ENCODE measurements around the gene PPIC.
A peak's percentile ranks its signal among the peaks of the same experiment; 100 is the strongest.

Gene PPIC

DNA sequence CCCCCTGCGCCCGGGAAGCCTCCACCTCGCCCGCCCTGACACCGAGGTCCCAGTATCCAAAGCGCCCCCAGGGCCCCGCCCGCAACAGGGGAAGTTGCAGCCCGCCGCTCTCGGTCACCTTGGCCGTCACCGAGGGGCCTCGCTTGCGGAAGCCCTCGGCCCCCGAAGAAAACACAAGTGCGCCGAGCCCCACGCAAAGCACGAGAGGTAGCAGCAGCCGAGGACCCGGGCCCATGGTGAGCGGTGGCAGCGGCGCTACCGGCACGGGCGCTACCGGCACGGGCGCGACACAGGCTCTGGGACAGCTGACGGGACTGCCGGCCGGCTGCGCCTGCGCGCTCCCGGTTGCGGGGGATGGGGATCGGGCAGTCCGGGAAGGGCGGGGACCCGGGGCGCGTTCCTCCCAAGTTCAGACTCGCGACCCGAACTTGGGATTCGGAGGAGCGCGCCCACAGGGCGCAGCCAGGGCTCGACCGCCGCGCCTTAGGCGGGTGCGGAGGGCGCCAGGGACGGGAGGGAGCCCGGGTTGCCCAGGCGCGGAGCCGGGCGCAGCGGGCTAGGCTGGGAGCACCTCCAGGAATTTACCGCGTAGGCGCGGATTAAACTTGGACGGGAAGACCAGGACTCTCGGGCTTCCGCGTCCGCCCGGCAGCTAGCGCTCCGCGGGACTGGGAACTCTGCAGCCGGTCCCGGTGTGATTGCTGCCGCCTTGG lies at the start of gene PPIC:
PPIC (minus strand) TSS at position 335 of the 713 bp plus-strand sequence; CDS start at position 235, 100 bp downstream.
- peak; percentile 2 for DNase-seq

DNA sequence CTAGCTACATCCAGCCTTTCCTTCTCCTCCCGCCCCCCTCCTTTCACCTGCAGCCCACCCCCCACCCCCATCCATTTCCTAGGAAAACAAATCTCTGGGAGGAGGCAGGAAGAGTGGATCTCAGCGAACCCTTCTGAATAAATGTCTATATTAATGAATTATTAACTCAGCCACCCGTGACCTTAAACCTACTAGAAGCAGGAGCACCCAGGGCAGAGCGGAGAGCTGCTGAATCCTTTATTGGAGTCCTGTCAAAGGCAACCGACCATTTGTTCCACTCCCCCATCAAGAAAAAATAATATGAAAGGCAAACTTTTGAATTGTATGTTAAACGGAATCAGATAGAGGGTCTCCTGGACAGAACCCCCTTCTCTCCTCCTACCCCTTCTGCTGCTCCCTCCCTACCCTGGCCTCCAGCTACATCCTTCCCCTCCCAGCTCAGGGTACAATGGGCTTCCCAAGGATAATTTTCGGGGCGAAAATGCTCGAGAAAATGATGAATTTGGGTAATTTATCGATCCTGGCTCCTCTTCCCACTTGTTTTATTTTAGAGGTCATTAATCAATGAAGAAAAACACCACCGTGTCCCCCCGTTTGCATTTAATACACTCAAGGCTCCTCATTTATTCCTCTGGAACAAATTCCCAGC lies 49.2 kb upstream of the PPIC start:
- no peak for DNase-seq

DNA sequence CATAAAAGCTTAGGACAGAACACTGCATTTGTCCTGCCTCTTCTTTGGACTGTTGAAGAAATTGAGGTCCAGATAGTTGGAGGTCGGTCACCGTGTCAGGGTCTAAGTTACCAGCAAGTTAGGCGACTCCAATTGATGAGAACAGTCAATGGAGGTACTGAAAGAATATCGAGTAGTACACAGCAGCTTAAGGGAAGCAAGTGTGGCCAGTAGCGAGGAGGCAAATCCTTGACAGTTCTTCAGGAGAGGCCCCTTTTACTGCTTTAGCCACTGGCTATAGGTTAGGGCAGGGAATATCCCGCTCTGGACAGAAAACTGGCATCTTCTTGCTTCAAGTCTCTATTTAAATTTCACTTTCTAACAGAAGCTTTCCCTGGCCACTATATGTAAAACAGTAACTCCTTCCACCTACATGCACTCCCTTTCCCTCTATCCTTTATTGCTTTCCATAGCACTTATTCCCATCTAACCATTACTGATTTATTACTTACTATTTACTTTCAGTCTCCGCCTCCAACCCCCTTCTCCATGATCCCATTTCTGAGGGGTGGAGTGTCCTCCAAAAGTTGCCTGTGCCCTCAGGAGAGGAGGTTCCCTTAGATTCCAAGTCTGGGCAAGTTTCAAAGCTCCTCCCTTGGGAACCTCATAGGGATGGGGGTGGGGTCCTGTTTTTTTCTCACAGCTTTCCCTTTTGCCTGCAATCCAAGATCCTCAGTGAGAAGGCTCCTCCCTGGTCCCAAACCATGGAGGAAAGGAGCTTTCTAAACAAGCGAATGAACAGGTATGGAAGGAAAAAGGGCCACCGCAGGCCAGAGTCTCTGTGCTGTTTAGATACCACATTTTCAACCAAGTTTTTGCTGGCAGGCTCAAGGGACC lies 48.4 kb upstream of the PPIC start:
- DNase-seq: no peak

DNA sequence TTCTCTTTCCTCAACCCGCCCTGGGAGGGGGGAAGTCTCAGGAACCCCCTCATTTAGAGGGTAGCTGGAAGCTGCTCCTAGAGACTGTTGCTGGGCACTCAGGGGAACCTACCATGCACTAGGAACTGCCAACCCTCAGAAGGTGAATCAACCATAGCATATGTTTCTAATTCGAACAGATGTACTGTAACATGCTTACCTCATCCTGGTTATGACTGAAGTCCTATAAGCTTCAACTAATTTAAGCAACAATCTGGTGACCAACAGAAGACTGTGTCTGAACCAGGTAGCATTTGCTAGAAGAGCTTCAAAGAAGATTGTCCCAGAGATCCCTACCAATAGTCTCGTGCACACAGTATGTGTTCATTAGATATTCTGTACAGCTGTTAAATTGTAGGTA lies 46.8 kb upstream of the PPIC start:
- no peak for DNase-seq

DNA sequence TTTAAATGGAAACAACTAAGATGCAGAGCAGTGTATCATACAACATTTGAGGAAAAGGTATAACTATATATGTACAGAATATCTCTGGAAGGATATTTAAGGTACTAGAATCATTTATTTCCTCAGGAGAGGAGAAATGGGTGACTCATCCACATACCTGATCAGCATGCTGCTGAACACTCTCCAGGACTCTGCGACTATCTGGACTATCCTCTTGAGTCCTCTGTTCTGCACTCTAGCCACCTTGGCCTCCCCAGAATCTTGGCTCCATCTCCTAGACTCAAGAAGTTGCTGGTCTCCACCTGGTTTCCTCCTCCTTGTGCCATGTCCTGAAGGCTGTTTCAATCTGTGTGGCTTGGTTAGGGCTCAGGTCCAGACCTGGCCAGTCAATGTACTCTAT lies 43.7 kb upstream of the PPIC start:
- no peak for DNase-seq

DNA sequence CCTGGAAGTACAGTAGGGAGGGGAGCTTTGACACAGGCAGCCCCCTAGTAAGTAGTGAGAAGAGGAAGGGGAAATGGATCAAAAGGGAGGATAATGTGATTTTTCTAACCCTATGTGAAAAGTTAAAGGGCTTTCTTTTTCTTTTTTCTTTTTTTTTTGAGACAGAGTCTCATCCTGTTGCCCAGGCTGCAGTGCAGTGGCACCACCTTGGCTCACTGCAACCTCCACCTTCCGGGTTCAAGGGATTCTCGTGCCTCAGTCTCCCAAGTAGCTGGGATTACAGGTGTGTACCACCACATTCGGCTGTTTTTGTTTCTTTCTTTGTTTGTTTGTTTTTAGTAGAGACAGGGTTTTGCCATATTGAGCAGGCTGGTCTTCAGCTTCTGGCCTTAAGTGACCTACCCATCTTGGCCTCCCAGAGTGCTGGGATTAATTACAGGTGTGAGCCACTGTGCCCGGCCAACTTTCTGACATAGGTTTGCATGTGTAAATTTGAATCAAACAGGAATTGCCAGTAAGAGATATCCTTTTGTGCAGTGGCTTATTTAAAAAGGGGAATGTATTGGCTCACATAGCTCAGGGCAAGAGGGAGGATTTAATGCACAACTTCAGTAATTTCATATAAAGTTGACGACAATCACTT lies 39.1 kb upstream of the PPIC start:
- DNase-seq: no peak

DNA sequence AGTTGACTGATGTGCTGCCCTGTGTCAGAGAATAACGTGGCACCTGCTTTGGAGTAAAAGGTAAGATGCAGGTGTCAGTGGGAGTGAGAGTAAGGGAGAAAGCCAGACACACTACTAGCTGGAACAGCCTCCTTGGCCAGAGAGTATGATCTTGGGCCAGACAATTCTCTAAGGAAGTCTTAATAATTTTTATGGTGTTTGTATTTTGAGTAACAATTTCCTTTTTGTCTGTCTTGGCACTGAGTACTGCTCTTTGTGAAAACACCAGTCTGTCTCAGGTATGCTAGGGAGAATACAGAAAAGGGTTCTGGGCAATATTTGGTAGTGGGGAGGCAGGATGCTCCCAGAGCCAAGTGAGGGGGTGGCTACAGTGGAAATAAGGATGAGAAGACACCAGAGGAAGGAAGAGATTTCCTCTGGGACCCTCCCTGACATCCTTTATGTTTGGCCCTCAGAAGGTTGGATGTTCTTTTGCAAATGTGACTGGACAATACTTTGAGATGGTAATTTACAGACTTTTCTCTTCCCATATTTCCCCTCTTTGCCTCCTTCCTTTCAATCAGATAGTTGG lies 31.9 kb upstream of the PPIC start:
- no peak for DNase-seq

DNA sequence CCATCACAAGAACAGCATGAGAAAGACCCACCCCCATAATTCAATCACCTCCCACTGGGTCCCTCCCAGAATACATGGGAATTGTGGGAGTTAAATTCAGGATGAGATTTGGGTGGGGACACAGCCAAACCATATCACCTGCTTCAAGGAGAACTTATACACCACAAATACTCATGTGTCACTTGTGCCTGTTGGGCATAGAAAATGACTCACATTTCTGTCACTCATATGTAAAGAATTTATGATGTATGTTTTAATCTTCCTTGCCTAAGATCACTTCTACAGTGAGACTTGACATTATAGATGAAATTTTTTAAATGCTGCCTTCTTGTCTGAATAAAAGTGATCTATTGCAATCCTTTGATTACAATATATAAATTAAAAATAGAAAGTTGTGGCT lies 29.5 kb upstream of the PPIC start:
- DNase-seq: no peak

DNA sequence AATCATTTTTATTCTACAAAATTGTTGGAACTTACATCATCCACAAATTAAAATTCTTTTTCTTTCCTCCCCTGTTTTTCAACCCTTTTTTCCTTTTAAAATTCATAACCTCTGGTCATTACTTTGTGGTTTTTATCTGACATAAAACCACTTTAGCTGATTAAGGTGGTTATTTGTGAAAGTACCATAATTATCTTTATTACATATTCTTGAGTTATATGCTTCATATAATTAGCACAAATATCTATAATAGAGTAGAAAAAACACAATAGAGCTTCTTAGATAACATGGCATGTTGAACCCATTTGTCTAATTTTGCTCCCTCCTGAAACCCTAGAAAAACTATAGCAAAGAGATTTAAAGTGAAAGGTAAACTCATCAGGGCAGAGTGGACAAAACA lies 22.9 kb upstream of the PPIC start:
- DNase-seq: no peak

DNA sequence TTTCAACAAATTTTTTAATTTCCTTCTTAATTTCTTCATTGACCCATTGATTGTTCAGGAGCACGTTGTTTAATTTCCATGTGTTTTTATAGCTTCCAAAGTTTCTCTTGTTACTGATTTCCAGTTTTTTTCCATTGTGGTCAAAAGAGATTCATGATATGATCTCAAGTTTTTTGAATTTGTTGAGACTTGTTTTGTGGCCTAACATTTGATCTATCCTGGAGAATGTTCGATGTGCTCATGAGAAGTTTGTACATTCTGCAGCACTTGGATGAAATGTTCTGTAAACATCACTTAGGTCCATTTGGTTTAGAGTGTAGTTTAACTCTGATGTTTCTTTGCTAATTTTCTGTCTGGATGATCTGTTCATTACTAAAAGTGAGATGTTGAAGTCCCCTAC lies 14.7 kb upstream of the PPIC start:
- DNase-seq: no peak

DNA sequence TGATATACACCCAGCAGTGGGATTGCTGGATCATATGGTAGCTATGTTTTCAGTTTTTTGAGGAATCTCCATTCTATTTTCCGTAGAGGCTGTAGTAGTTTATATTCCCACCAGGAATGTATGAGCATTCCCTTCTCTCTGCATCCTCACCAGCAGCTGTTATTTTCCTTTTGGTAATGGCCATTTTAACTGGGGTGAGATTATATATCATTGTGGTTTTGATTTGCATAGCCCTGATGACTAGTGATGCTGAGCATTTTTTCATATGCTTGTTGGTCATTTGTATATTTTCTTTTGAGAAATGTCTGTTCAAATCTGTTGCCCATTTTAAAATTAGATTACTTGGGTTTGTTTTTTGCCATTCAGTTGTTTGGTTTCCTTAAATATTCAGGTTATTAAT lies 11.2 kb upstream of the PPIC start:
- no peak for DNase-seq

DNA sequence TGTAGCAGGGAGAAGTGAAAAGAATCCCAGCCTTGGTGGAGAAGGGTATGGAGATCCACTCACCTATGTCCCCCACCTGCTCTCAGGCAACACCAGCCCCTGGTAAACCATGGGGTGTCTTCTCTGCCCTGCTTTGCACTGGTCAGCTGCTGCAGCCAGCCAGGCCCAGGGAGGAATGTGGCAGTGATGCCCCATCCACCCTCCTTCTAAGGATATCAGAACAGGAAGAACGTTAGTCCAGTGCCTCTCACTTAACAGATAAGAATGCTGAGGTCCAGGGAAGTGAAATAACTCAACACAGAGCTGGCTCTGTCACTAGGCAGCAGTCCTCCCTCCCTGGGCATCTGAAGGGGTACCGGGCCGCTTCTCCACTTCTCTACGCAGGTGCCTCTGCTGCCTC lies 9.7 kb upstream of the PPIC start:
- DNase-seq: no peak

DNA sequence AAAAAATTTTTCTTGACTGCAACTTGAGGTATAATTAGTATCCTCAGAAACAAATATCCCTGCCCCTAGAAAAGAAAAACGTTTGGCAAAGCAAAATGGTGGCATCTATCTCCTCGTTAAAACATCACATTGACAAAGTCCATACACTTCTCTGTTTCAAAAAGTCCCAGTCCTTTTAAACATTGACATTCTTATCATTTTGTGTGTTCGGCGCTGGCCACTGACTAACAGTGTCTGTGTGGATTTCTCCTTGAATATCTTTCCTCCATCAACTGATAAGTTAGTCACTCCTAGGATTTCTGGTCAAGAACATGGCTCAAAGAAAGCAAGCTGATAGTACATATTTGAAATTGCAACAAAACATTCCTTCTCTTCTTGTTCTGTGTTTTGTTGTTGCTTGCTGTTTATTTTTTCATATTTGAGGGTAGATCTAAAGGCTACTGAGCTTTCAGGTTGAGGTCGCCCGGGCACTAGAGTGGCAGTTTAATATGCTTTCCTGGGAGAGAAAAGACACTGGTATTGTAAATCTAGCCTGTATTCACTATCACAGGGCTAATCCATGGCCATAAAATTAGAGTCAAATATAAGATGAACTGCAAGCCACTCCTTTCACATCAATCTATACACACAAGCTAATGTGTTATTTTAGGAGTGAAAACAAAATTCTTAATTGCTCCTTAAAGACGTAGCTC lies 8.5 kb upstream of the PPIC start:
- no peak for DNase-seq

DNA sequence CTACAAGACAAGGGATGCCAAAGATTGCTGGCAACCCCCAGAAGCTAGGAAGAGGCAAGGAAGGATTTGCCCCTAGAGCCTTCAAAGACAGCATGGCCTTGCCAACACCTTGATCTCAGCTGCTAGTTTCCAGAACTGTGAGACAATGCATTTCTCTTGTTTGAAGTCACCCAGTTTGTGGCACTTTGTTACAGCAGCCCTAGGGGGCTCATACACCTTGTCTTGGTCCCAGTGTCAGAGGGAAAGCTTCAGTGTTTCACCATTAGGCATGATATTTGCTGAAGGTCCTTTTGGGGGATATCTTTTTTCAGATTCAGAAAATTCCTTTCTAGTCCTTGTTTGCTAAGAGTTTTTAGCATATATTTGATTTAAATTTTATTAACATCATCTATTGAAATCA lies 3.1 kb upstream of the PPIC start:
- DNase-seq: no peak

DNA sequence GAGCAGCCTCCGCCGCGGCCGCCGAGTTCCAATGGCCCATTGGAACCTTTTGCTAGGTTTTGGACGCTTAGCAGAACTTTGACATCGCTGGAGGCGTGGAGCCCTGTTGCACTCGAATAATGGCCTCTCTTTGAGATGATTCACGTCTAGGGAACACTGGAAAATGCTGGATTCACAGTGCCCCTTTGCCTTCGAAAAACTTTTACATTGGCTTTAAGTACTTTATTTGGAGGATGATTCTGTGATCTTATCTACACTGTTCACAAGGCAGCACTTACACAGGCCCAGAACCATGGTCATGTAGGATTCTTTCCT lies 536 bp upstream of the PPIC start:
- no peak for DNase-seq

DNA sequence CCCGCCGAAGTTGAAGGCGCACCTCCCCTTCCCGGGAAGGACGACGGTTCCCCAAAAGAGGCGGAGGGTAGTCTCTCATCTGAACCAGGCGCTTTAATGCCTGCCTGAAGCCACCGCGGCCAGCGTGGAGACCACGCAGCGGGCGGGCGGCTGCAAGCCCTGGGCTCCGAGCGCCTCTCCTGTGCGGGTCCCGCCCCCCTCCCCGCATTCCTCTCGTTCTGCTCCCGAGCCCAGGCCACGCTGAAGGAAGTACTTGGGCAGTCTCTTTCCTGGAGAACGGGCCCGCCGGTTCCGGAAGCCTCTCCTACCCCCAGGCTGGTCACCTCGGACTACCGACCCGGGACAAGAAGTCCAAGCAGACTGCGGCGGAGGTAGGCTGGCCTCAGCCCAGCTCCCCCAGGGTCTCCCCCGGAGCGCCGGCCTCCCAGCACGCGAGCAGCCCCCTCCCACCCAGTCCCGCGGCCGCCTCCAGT lies 571 bp downstream of the PPIC start:
- no peak for DNase-seq

DNA sequence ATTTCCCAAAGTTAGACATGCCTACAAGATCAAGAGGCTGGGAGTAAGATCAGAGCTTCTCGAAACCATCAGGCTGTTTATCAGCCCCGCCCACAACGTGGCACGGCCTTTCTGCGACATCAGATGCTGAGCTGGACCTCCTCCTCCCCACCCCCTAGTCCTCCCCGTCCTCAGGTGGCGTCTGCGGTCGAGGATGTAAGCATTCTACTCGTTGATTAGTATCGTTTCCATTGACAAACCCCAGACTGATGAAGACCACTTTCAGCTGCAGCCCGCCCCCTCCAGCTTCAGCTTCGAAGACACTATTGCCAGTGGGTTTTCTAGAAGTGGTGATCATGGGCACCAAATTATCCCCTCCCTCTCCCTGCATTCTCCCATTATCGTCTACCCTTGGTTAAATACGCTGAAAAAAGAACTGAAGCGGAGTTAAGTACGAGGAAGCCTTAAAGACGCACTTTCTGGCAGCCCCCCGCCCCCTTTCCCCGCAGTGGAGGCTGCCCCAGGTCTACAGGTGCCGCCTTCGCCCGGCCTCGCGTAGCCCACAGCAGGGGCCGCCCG lies 1.1 kb downstream of the PPIC start:
- no peak for DNase-seq

DNA sequence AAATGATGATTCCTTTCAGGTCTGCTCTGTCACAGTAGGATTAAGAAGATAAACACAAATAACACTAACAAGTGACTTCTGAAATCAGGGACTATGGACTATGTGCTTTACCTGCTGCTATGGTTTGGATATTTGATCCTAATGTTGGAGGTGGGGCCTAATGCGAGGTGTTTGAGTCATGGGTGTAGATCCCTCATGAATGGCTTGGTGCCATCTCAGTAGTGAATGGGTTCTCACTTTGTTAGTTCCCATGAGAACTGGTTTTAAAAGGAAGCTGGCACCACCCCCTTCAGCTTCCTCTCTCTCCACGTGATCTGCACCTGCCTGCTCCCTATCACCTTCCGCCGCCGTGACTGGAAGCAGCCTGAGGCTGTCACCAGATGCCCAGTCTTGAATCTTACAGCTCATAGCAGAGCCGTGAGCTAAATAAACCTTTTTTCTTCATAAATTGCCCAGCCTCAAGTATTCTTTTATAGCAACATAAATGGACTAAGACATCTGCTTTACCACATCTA lies 3.3 kb downstream of the PPIC start:
- no peak for DNase-seq

DNA sequence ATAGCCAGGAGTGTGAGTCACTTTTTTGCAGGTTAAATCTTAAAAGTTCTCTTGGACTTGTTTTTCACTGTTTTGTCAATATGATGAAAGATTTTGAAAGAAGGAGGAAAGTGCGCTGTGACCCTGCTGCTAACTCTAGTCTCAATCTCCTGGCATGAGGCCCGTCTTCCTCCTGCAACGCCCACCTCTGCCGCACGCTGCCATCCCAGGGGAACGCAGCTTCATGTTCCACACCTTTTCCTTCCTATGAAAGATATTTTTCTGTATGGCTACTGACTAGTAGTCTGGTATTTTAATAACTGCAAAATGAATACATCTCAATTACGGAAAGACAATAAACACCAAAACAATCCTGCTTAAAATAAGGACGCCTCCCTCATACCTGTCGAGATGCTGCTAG lies 8.3 kb downstream of the PPIC start:
- DNase-seq: no peak

DNA sequence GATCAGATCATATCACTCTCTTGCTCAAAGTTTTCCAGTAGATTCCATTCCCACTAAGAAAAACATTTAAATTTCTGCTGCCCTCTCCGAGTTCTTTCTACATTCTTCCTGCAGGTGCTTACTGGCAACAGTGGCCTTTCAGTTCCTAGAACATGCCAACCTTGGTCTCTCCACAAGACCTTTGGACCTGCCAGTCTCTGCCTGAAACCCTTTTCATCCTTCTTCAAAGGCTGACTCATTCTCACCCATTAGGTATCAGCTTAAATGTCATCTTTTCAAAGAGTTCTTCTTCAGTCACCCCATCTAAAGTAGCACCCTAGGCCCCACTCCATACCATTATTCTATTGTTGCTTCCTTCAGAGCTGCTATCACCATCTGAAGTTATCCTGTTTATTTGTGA lies 21.8 kb downstream of the PPIC start:
- DNase-seq: no peak

DNA sequence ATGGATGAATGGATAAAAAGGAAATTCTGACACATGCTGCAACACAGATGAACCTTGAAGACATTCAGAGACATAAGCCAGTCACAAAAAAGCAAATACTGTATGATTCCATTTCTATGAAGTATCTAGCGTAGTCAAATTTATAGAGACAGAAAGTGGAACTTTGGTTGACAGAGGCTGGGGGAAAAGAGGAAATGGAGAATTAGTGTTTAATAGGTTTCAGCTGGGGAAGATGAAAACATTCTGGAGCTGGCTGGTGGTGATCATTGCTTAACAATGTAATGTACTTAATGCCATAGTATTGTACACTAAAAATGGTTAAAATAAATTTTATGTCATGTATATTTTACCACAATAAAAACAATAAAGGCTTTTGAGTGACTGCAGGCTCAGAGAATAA lies 24.2 kb downstream of the PPIC start:
- no peak for DNase-seq

DNA sequence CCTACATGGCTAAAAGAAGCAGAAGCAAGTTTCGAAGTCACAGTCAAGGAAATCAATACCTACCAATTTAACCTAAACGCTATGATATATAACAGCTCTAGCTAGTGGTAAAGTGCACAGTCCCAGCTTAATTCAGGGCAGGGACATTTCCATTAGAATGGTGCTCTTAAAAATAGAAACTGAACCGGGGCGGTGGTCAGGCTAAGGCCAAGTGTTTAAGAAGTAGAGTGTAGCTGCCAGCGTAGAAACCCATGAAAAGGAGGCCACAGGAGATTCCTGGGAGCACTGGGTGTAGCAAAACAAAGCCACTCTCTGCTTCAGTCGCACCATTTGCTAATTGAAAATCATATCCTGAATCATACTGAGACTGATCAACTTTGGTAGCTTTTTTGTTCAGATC lies 28.8 kb downstream of the PPIC start:
- no peak for DNase-seq

Data from stimulated activated CD4-positive, alpha-beta T cell treated with anti-CD3 and anti-CD28 coated beads, Interleukin-12 subunit alpha, Interleukin-12 subunit beta, amount 100 ng/mL, for 4 hours (primary cell).